ENCODE results near the gene TM9SF4. TPM values are rescaled to one million over a fixed set of nuclear protein-coding genes. Genes with fewer than 3 reads are reported as not detected.
"Not testable (repeated sequence)": the region's sequence is repeated elsewhere in the genome, so short reads cannot be mapped to it uniquely, and the experiment has no call there.

TM9SF4 gene
- total RNA-seq, 1 experiment from 2014 or later, result 77.4 TPM

- DNase-seq (ENCODE audit: low read depth), result no peak
Observed at GRCh38 chr20:32089637-32090362, 19.7 kb upstream of the TM9SF4 start.

- DNase-seq (ENCODE audit: low read depth), result peak; percentile 74
Observed at GRCh38 chr20:32091888-32092346, 17.6 kb upstream of the TM9SF4 start.

GRCh38 chr20:32098786-32099185 is 10.7 kb upstream of the TM9SF4 start:
- no peak for DNase-seq (ENCODE audit: low read depth)

GRCh38 chr20:32108814-32109391 is 611 bp upstream of the TM9SF4 start:
- no peak for DNase-seq (ENCODE audit: low read depth)

GRCh38 chr20:32110173-32110704 is 725 bp downstream of the TM9SF4 start:
- no peak for DNase-seq (ENCODE audit: low read depth)

GRCh38 chr20:32110727-32111126 is 1.2 kb downstream of the TM9SF4 start:
- DNase-seq (ENCODE audit: low read depth), result no peak

GRCh38 chr20:32111156-32111686 is 1.7 kb downstream of the TM9SF4 start:
- no peak for DNase-seq (ENCODE audit: low read depth)

- no peak for DNase-seq (ENCODE audit: low read depth)
Observed at GRCh38 chr20:32111753-32112152, 2.2 kb downstream of the TM9SF4 start.

GRCh38 chr20:32112841-32113240 is 3.3 kb downstream of the TM9SF4 start:
- no peak for DNase-seq (ENCODE audit: low read depth)

- DNase-seq (ENCODE audit: low read depth), result no peak
Observed at GRCh38 chr20:32113591-32114260, 4.2 kb downstream of the TM9SF4 start.

GRCh38 chr20:32114305-32114960 is 4.9 kb downstream of the TM9SF4 start:
- DNase-seq (ENCODE audit: low read depth), result peak; percentile 25

- DNase-seq (ENCODE audit: low read depth), result no peak
Observed at GRCh38 chr20:32115211-32115767, 5.8 kb downstream of the TM9SF4 start.

GRCh38 chr20:32116079-32116521 is 6.6 kb downstream of the TM9SF4 start:
- no peak for DNase-seq (ENCODE audit: low read depth)

- DNase-seq (ENCODE audit: low read depth), result not testable (repeated sequence)
Observed at GRCh38 chr20:32116796-32117195, 7.3 kb downstream of the TM9SF4 start.

GRCh38 chr20:32118427-32118826 is 8.9 kb downstream of the TM9SF4 start:
- DNase-seq (ENCODE audit: low read depth), result not testable (repeated sequence)

GRCh38 chr20:32119734-32120133 is 10.2 kb downstream of the TM9SF4 start:
- DNase-seq (ENCODE audit: low read depth), result no peak

- DNase-seq (ENCODE audit: low read depth), result not testable (repeated sequence)
Observed at GRCh38 chr20:32121908-32122307, 12.4 kb downstream of the TM9SF4 start.

- DNase-seq (ENCODE audit: low read depth), result no peak
Observed at GRCh38 chr20:32123088-32123487, 13.6 kb downstream of the TM9SF4 start.

GRCh38 chr20:32124916-32125454 is 15.5 kb downstream of the TM9SF4 start:
- DNase-seq (ENCODE audit: low read depth), result no peak

GRCh38 chr20:32125506-32125905 is 16.0 kb downstream of the TM9SF4 start:
- no peak for DNase-seq (ENCODE audit: low read depth)

GRCh38 chr20:32126919-32127318 is 17.4 kb downstream of the TM9SF4 start:
- DNase-seq (ENCODE audit: low read depth), result no peak

All from M059J (cell line).